ENCODE results near the gene WDR4. TPM values are rescaled to one million over a fixed set of nuclear protein-coding genes. Genes with fewer than 3 reads are reported as not detected.

The WDR4 gene
- total and polyA plus RNA-seq, 10 of the 15 experiments (the other 5 are each of a cell fraction or from before 2014, with no cell fraction given): 2.1 to 45.3 (median 18.7) TPM

DNA sequence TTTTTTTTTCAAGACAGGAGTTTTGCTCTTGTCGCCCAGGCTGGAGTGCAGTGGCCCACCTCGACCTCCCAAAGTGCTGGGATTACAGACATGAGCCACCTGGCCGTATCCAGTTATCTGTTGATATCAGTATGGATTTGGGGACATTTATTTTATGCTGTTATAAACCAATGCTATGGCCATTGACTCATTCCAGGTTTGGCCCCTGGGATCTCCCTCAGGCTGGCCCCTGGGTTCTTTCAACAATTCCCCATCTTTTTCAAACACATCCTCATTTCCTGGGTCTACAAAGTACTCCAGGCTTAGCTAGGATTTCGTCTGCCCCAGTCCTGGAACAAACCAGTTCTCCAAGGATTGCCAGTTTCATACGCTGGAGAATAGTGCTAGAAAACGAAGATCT, 44.1 kb downstream of the WDR4 start:
- in situ Hi-C loops (cut with MboI) (no loop called here), intact Hi-C loops (cut with micrococcal nuclease; ENCODE audit: unreplicated experiment) (no loop called here)
- Histone ChIP-seq H2AFZ (ENCODE audit: control insufficient read depth, low read depth, low read length) (no peak overlapping the region), H3K4me2 (ENCODE audit: control insufficient read depth, insufficient read depth) (no peak overlapping the region), H3K36me3 (ENCODE audit: control insufficient read depth in 2 of 2, insufficient read depth in 2 of 2, low read length in 1 of 2) (peaks cover 3 to 8% of the 10 kb centered on the region in 2 experiments), H3K4me1 (ENCODE audit: control insufficient read depth, insufficient read depth, low read length) (peaks cover 3% of the 10 kb centered on the region), H3K27ac (ENCODE audit: control insufficient read depth, insufficient read depth) (no peak overlapping the region), H3K79me2 (ENCODE audit: control insufficient read depth, insufficient read depth, low read length) (no peaks in the 10 kb centered on the region), H3K4me3 (no peak overlapping the region), H3K27me3 (replicated peaks in 1 of 2; ENCODE audit: control insufficient read depth in 2 of 2, insufficient read depth in 2 of 2, low read length in 1 of 2) (no peaks in the 10 kb centered on the region), H3K9me3 (replicated peaks; ENCODE audit: control insufficient read depth, insufficient read depth, low read length) (no peaks in the 10 kb centered on the region), H3K9ac (ENCODE audit: control insufficient read depth, insufficient read depth, low read length) (no peak overlapping the region), H4K20me1 (ENCODE audit: control insufficient read depth, insufficient read depth) (no peaks in the 10 kb centered on the region; the same call in 1 of the 2 replicates)
- SMC1A ChIA-PET (ENCODE audit: uncharacterized antibody, unreplicated experiment): interaction anchor here (1.1 kb wide), 1 partner anchor 16 kb away, joined by 3 read pairs; no protein-coding TSS in a partner anchor
- ATAC-seq (no peak), FAIRE-seq (no peak), DNase-seq (ENCODE audit: low read depth, low spot score) (no peak)
- CTCF ChIA-PET: no interaction called here
- POLR2A ChIA-PET: no interaction called here
- WGBS (ENCODE audit: insufficient coverage, insufficient replicate concordance, low lambda C conversion rate, missing lambda C conversion rate): 67% methylated on average over 6 of the region's 6 CpGs
- no TSS peak for BruUV-seq (replicated peaks)
- RAD21 ChIA-PET (ENCODE audit: unreplicated experiment): no interaction called here
- TF ChIP-seq HCFC1 (IDR thresholded peaks at IDR 0.05; ENCODE audit: low read length) (no peak), KAT2A (conservative IDR thresholded peaks at IDR 0.05; ENCODE audit: control insufficient read depth, low read depth, low read length) (no peak), IKZF2 (IDR thresholded peaks at IDR 0.05) (no peak), ZNF24 (IDR thresholded peaks at IDR 0.05) (no peak), SUZ12 (IDR thresholded peaks at IDR 0.05; ENCODE audit: unreplicated experiment) (no peak), PML (IDR thresholded peaks at IDR 0.05; ENCODE audit: low read length) (no peak; the same call in 1 of the 2 replicates), CBX5 (IDR thresholded peaks at IDR 0.05; ENCODE audit: low read depth) (no peak), REST (IDR thresholded peaks at IDR 0.05; ENCODE audit: low read depth, low read length) (no peak)
- TF ChIP-seq, protein P1, sequence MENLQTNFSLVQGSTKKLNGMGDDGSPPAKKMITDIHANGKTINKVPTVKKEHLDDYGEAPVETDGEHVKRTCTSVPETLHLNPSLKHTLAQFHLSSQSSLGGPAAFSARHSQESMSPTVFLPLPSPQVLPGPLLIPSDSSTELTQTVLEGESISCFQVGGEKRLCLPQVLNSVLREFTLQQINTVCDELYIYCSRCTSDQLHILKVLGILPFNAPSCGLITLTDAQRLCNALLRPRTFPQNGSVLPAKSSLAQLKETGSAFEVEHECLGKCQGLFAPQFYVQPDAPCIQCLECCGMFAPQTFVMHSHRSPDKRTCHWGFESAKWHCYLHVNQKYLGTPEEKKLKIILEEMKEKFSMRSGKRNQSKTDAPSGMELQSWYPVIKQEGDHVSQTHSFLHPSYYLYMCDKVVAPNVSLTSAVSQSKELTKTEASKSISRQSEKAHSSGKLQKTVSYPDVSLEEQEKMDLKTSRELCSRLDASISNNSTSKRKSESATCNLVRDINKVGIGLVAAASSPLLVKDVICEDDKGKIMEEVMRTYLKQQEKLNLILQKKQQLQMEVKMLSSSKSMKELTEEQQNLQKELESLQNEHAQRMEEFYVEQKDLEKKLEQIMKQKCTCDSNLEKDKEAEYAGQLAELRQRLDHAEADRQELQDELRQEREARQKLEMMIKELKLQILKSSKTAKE (IDR thresholded peaks at IDR 0.05; ENCODE audit: low read depth, poor library complexity, severe bottlenecking): no peak
